ENCODE results near the gene CDON. TPM values are rescaled to one million over a fixed set of nuclear protein-coding genes. Genes with fewer than 3 reads are reported as not detected.
A peak's percentile ranks its signal among the peaks of the same experiment; 100 is the strongest.

The CDON gene
- total and polyA plus RNA-seq, 2 donors (not counting 3 experiments of a cell fraction or from before 2014, with no cell fraction given), result 1.6 to 3.8 TPM

GRCh38 chr11:126063507-126063852 lies 814 bp upstream of the CDON start:
- H3K9ac ChIP-seq (replicated peaks; ENCODE audit: extremely low read depth, insufficient read depth, low read length), result no peak overlapping the region
- ChIA-PET POLR2A (interaction anchor here (0.7 kb wide), 1 partner anchor 1724 kb away, joined by 4 read pairs; no protein-coding TSS in a partner anchor), CTCF (no interaction called here)
- H3K9me3 ChIP-seq (replicated peaks; ENCODE audit: control insufficient read depth, insufficient read depth, low read length), result no peaks in the 10 kb centered on the region
- H2AFZ ChIP-seq (ENCODE audit: low read depth, low read length), result peak overlapping the region; percentile 63
- intact Hi-C loops (cut with micrococcal nuclease) (loop anchor here (2.0 to 5.0 kb wide), 5 partner anchors 91 to 524 kb away; partner anchors contain the start of genes FOXRED1 and SRPRA), dilution Hi-C loops (cut with MboI; ENCODE audit: extremely low pct_ligation_motif_present, low sequenced_read_pairs) (no loop called here)
- BruUV-seq (replicated peaks), result no TSS peak
- H3K27me3 ChIP-seq (ENCODE audit: control insufficient read depth in 2 of 2, insufficient read depth in 2 of 2, low read length in 2 of 2), result peaks cover 15 to 29% of the 10 kb centered on the region in 2 experiments
- no peak for FAIRE-seq
- no peak for DNase-seq (ENCODE audit: low read depth, low spot score)
- H3K36me3 ChIP-seq (ENCODE audit: control insufficient read depth in 2 of 2, extremely low read depth in 1 of 2, insufficient read depth in 2 of 2, low read length in 2 of 2), result no peaks in the 10 kb centered on the region
- H3K79me2 ChIP-seq (ENCODE audit: control insufficient read depth, insufficient read depth, low read length), result no peaks in the 10 kb centered on the region
- TF ChIP-seq JUN (IDR thresholded peaks at IDR 0.05; ENCODE audit: borderline replicate concordance, insufficient read depth, insufficient read length, low read depth) (no peak), MYC (IDR thresholded peaks at IDR 0.05; ENCODE audit: low read depth, low read length) (no peak), GATA2 (IDR thresholded peaks at IDR 0.05; ENCODE audit: insufficient read depth, insufficient read length, low read depth, low read length) (no peak), POLR2AphosphoS5 (IDR thresholded peaks at IDR 0.05; ENCODE audit: insufficient read depth, low read depth, low read length) (no peak), FOS (IDR thresholded peaks at IDR 0.05; ENCODE audit: borderline replicate concordance, insufficient read depth, low read length) (no peak), POLR2A (IDR thresholded peaks at IDR 0.05; ENCODE audit: low read depth, low read length) (no peak), EZH2 (IDR thresholded peaks at IDR 0.05; ENCODE audit: borderline replicate concordance, low read depth, low read length, severe bottlenecking) (no peak)
- TF ChIP-seq, protein P1, sequence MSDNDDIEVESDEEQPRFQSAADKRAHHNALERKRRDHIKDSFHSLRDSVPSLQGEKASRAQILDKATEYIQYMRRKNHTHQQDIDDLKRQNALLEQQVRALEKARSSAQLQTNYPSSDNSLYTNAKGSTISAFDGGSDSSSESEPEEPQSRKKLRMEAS (IDR thresholded peaks at IDR 0.05; ENCODE audit: insufficient read depth, insufficient read length), result no peak
- TF ChIP-seq, protein P2, sequence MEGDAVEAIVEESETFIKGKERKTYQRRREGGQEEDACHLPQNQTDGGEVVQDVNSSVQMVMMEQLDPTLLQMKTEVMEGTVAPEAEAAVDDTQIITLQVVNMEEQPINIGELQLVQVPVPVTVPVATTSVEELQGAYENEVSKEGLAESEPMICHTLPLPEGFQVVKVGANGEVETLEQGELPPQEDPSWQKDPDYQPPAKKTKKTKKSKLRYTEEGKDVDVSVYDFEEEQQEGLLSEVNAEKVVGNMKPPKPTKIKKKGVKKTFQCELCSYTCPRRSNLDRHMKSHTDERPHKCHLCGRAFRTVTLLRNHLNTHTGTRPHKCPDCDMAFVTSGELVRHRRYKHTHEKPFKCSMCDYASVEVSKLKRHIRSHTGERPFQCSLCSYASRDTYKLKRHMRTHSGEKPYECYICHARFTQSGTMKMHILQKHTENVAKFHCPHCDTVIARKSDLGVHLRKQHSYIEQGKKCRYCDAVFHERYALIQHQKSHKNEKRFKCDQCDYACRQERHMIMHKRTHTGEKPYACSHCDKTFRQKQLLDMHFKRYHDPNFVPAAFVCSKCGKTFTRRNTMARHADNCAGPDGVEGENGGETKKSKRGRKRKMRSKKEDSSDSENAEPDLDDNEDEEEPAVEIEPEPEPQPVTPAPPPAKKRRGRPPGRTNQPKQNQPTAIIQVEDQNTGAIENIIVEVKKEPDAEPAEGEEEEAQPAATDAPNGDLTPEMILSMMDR (IDR thresholded peaks at IDR 0.05; ENCODE audit: extremely low read depth in 1 of 2, insufficient read depth in 1 of 2, low read depth in 1 of 2, low read length in 2 of 2), result no peak
- H3K4me2 ChIP-seq (ENCODE audit: insufficient read depth, low read length), result peak overlapping the region; percentile 19
- peaks cover 7% of the 10 kb centered on the region for H3K4me1 ChIP-seq (ENCODE audit: control insufficient read depth, extremely low read depth, insufficient read depth, low read length)
- H3K27ac ChIP-seq (ENCODE audit: insufficient read depth, low read depth, low read length), result no peak overlapping the region
- H4K20me1 ChIP-seq (replicated peaks; ENCODE audit: control insufficient read depth, extremely low read depth, insufficient read depth, low read length), result no peaks in the 10 kb centered on the region
- H3K9me1 ChIP-seq (replicated peaks; ENCODE audit: control insufficient read depth, extremely low read depth, insufficient read depth, low read length), result no peaks in the 10 kb centered on the region
- no peak overlapping the region for H3K4me3 ChIP-seq (replicated peaks in 1 of 3; ENCODE audit: insufficient read depth in 1 of 3, low read depth in 1 of 3, low read length in 3 of 3)
